ENCODE measurements around the gene APEH.

APEH gene

GRCh38 chr3:49668861-49669260 lies 5.3 kb upstream of the APEH start:
- no peak for TF ChIP-seq CTCF (conservative IDR thresholded peaks at IDR 0.05; ENCODE audit: control insufficient read depth, insufficient read depth, low read depth, low read length)
- no peak overlapping the region for H3K4me3 ChIP-seq (ENCODE audit: control insufficient read depth, low read depth, low read length)
- DNase-seq (ENCODE audit: low read depth), result no peak

GRCh38 chr3:49669352-49669751 lies 4.8 kb upstream of the APEH start:
- TF ChIP-seq CTCF (conservative IDR thresholded peaks at IDR 0.05; ENCODE audit: control insufficient read depth, insufficient read depth, low read depth, low read length), result no peak
- no peak overlapping the region for H3K4me3 ChIP-seq (ENCODE audit: control insufficient read depth, low read depth, low read length)
- DNase-seq (ENCODE audit: low read depth), result no peak

- DNase-seq (ENCODE audit: low read depth), result no peak
- no peak for TF ChIP-seq CTCF (conservative IDR thresholded peaks at IDR 0.05; ENCODE audit: control insufficient read depth, insufficient read depth, low read depth, low read length)
- H3K4me3 ChIP-seq (ENCODE audit: control insufficient read depth, low read depth, low read length), result no peak overlapping the region
Observed at GRCh38 chr3:49670940-49671290, 3.2 kb upstream of the APEH start.

GRCh38 chr3:49671291-49672288 lies 2.6 kb upstream of the APEH start:
- DNase-seq (ENCODE audit: low read depth), result peak; percentile 61
- peak; percentile 92 for TF ChIP-seq CTCF (conservative IDR thresholded peaks at IDR 0.05; ENCODE audit: control insufficient read depth, insufficient read depth, low read depth, low read length)
- H3K4me3 ChIP-seq (ENCODE audit: control insufficient read depth, low read depth, low read length), result no peak overlapping the region

GRCh38 chr3:49673121-49673714 lies 933 bp upstream of the APEH start:
- no peak for DNase-seq (ENCODE audit: low read depth)
- H3K4me3 ChIP-seq (ENCODE audit: control insufficient read depth, low read depth, low read length), result peak overlapping the region; percentile 66
- TF ChIP-seq CTCF (conservative IDR thresholded peaks at IDR 0.05; ENCODE audit: control insufficient read depth, insufficient read depth, low read depth, low read length), result no peak

GRCh38 chr3:49674497-49674983 lies 389 bp downstream of the APEH start:
- no peak for TF ChIP-seq CTCF (conservative IDR thresholded peaks at IDR 0.05; ENCODE audit: control insufficient read depth, insufficient read depth, low read depth, low read length)
- DNase-seq (ENCODE audit: low read depth), result no peak
- H3K4me3 ChIP-seq (ENCODE audit: control insufficient read depth, low read depth, low read length), result peak overlapping the region; percentile 66
